ENCODE data around the gene SLMAP.

Gene SLMAP

DNA sequence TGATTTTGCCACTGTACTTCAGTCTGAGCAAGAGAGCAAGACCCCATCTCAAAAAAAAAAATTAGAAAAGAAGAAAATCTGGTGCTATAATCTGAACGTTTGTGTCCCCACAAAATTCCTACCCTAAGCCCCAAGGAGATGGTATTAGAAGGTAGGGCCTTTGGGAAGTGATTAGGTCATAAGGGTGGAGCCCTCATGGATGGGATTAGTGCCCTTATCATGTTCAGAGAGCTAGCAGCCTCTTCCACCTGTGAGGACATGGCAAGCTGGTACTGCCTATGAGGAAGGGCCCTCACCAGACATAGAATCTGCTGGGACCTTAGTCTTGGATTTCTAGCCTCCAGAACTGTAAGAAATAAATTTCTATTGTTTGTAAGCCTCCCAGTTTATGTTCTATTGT is 201.7 kb downstream of the SLMAP start:
- H3K4me2 ChIP-seq (ENCODE audit: low read length), result no peak overlapping the region

DNA sequence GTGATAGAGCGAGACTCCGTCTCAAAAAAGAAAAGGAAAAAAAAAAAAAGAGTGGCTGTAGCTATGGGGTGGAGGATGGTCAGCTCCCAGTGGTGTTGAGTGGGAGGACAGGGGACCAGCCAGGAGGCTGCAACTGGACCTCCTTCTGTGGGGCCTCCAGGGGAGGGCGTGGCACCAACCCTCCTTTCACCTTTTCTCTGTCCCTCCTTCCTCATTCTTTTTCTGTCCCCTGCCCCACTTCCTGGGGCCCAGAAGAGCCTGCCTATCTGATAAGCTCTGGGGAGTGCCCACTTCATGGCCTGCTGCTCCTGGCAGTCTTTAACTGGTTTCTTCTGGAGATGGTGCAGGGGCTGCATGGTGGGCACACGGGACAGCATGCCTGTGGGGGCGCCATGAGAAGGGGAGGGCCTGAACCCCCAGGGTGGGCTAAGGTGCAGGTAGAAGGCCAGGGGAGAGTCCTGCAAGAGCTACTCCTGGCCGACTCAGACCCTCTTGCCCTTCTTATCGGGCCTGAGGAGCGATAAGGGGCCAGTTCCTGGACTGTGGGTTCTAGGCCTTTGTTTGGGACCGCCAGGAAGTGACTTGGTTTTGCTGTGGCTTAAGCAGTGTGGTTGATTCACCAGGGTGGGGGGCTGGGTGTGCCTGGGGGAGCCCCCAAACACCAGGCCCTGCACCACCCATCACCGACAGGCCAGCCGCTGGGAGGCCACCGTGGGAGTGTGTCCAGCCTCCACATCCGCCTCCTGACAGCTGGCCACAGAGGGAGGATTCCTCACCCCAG is 202.7 kb downstream of the SLMAP start:
- peak overlapping the region; percentile 41 for H2AFZ ChIP-seq
- TF ChIP-seq, protein P1, sequence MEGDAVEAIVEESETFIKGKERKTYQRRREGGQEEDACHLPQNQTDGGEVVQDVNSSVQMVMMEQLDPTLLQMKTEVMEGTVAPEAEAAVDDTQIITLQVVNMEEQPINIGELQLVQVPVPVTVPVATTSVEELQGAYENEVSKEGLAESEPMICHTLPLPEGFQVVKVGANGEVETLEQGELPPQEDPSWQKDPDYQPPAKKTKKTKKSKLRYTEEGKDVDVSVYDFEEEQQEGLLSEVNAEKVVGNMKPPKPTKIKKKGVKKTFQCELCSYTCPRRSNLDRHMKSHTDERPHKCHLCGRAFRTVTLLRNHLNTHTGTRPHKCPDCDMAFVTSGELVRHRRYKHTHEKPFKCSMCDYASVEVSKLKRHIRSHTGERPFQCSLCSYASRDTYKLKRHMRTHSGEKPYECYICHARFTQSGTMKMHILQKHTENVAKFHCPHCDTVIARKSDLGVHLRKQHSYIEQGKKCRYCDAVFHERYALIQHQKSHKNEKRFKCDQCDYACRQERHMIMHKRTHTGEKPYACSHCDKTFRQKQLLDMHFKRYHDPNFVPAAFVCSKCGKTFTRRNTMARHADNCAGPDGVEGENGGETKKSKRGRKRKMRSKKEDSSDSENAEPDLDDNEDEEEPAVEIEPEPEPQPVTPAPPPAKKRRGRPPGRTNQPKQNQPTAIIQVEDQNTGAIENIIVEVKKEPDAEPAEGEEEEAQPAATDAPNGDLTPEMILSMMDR (IDR thresholded peaks at IDR 0.05), result no peak
- no peaks in the 10 kb centered on the region for H3K36me3 ChIP-seq (ENCODE audit: control insufficient read depth, insufficient read depth, low read length)
- H3K9ac ChIP-seq, result no peak overlapping the region
- no peaks in the 10 kb centered on the region for H3K9me3 ChIP-seq (ENCODE audit: control insufficient read depth, low read length)
- H3K4me3 ChIP-seq (ENCODE audit: low read depth, low read length), result no peak overlapping the region
- H3K27ac ChIP-seq, result peak overlapping the region; percentile 21
- H3K79me2 ChIP-seq, result no peaks in the 10 kb centered on the region
- H3K4me2 ChIP-seq (ENCODE audit: low read length), result no peak overlapping the region
- peaks cover 7% of the 10 kb centered on the region for H3K4me1 ChIP-seq
- no peaks in the 10 kb centered on the region for H3K27me3 ChIP-seq (ENCODE audit: control insufficient read depth, insufficient read depth, low read length)

More for the DNA sequence above, 201.7 kb downstream of the SLMAP start:
- TF ChIP-seq, protein P1 (IDR thresholded peaks at IDR 0.05), result no peak
- Histone ChIP-seq H3K9ac (no peak overlapping the region), H2AFZ (no peak overlapping the region), H3K4me1 (peaks cover 7% of the 10 kb centered on the region), H3K27ac (no peak overlapping the region), H3K36me3 (ENCODE audit: control insufficient read depth, insufficient read depth, low read length) (no peaks in the 10 kb centered on the region), H3K27me3 (ENCODE audit: control insufficient read depth, insufficient read depth, low read length) (no peaks in the 10 kb centered on the region), H3K4me3 (ENCODE audit: low read depth, low read length) (no peak overlapping the region), H3K79me2 (no peaks in the 10 kb centered on the region), H3K9me3 (ENCODE audit: control insufficient read depth, low read length) (no peaks in the 10 kb centered on the region)

DNA sequence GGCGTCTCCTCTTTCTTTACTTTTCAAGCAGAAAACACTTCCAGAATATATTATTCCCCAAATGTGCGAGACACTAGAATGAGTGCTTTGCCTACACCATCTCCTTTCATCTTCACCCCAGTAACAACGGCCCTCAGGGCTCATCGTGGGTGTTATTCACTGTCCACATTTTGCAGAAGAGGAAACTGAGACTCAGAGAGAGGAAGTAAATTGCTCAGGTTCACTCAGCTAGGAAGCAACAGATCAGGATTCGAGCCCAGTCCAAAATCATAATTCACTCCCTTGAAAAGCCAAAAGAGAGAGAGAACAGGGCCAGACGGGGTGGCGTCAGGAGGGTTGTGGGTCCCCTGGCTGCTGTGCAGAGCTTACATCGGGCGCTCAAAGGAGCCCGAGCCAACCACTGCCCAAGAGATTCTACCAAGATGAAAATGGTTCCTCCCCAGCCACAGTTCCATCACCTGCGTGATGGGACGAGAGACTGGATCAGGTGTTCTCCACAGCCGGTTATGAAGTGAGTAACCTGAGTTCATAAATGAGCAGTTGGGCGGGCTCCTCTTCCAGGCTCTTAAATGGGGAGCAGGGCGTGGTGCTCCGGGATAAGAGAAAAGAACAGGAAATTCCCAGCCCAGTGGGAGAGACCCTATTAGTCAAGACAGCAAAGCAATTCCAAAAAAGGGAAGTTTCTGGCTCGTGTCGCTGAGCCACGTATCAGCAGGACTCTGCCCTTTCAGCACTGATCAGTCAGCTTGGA is 203.5 kb downstream of the SLMAP start:
- Histone ChIP-seq H3K9me3 (ENCODE audit: control insufficient read depth, low read length) (no peaks in the 10 kb centered on the region), H3K36me3 (ENCODE audit: control insufficient read depth, insufficient read depth, low read length) (no peaks in the 10 kb centered on the region), H3K4me1 (peaks cover 7% of the 10 kb centered on the region), H2AFZ (peak overlapping the region; percentile 41), H3K9ac (no peak overlapping the region), H3K27ac (peak overlapping the region; percentile 5), H3K4me3 (ENCODE audit: low read depth, low read length) (no peak overlapping the region), H3K79me2 (no peaks in the 10 kb centered on the region), H3K4me2 (ENCODE audit: low read length) (no peak overlapping the region), H3K27me3 (ENCODE audit: control insufficient read depth, insufficient read depth, low read length) (no peaks in the 10 kb centered on the region)
- TF ChIP-seq, protein P1 (IDR thresholded peaks at IDR 0.05), result no peak

DNA sequence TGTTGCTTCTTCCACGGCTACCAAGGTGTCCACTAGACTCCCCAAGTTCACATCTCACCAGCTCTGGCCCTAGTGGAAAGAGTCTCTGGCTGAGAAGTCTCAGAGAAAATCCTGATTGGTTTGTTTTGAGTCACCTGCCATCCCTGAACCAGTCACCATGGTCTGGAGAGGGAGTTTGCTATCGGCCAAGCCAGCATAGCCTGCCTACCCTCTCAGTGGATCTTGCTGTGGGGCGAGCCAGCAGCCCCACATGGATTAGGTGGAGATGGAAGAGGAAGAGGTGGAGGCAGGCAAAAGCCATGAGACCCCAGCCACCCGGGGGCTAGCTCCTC is 204.0 kb downstream of the SLMAP start:
- Histone ChIP-seq H3K4me1 (peaks cover 7% of the 10 kb centered on the region), H3K9ac (no peak overlapping the region), H3K36me3 (ENCODE audit: control insufficient read depth, insufficient read depth, low read length) (no peaks in the 10 kb centered on the region), H3K79me2 (no peaks in the 10 kb centered on the region), H3K9me3 (ENCODE audit: control insufficient read depth, low read length) (no peaks in the 10 kb centered on the region), H3K4me2 (ENCODE audit: low read length) (no peak overlapping the region), H3K4me3 (ENCODE audit: low read depth, low read length) (no peak overlapping the region), H3K27ac (no peak overlapping the region), H2AFZ (peak overlapping the region; percentile 41), H3K27me3 (ENCODE audit: control insufficient read depth, insufficient read depth, low read length) (no peaks in the 10 kb centered on the region)
- TF ChIP-seq, protein P1 (IDR thresholded peaks at IDR 0.05), result no peak
